ENCODE measurements around the gene STK32C.
"Not testable (repeated sequence)": the region's sequence is repeated elsewhere in the genome, so short reads cannot be mapped to it uniquely, and the experiment has no call there.

STK32C gene

DNA sequence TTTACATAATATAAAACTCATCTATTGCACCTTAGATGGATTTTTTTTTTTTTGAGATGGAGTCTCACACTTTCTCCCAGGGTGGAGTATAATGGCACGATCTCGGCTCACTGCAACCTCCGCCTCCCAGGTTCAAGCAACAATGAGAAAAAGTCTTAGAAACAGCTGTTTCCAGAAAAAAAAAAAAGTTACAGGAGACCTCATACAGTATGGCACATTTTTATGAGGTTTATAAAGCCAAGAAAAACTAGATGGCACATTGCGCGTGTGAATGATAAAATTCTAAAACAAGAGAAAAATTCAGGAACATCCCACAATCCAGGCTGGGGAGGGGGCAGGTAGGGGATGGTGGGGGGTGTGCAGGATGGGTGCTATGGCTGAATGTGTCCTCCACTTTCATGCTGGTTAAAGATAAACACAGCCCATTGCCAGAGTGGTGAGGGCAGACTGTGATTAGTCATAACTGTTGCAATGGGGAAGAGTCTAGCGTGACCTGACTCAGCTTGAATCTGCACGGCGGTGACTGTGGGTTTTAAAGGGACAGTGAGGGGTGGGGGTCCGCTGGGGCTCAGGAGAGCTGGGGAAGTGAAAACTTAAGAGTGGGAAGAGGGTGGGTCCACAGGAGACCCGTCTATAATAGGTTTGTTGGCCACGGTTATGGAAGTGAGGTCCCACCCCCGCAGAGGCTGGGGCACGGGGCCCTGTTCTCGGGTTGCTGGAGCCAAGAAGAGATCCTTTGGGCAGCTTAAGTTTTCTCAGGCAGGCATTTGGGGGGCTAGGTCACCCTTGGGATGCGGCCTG, 12.3 kb upstream of the STK32C start:
- peak; percentile 82 for FAIRE-seq

DNA sequence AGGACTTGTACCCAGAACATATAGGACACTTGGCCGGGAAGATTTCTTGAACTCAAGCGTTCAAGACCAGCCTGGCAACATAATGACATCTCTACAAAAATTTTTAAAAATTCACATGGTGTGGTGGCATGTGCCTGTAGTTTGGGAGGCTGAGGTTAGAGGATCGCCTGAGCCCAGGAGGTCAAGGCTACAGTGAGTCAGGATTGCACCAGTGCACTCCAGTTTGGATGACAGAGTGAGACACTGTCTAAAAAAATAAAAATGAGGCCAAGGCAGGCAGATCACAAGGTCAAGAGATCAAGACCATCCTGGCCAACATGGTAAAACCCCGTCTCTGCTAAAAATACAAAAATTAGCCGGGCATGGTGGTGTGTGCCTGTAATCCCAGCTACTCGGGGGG, 9.7 kb upstream of the STK32C start:
- not testable (repeated sequence) for FAIRE-seq; DNase-seq (ENCODE audit: low spot score)

More for the DNA sequence above, 12.3 kb upstream of the STK32C start:
- peak; percentile 83 for DNase-seq (ENCODE audit: low spot score)

DNA sequence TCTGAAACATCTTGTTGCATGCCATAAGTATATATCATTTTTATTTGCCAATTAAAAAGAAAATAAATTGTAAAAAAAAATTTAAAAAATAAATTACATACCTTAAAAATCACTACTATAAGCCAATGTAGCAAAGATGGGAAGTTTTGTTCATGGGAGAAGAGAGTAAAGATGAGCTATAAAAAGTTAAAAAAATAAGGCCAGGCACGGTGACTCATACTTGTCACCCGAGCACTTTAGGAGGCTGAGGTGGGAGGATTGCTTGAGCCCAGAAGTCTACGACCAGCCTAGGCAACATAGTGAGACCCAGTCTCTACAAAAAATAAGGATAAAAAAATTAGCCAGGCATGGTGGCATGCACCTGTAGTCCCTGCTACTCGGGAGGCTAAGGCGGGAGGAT, 8.4 kb upstream of the STK32C start:
- DNase-seq (ENCODE audit: low spot score) (no peak), FAIRE-seq (no peak)

DNA sequence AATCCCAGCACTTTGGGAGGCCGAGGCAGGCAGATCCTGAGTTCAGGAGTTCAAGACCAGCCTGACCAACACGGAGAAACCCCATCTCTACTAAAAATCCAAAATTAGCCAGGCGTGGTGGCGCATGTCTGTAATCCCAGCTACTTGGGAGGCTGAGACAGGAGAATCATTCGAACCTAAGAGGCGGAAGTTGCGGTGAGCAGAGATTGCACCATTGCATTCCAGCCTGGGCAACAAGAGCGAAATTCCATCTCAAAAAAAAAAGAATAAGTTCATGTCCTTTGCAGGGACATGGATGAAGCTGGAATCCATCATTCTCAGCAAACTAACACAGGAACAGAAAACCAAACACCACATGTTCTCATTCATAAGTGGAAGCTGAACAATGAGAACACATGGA, 7.1 kb upstream of the STK32C start:
- not testable (repeated sequence) for DNase-seq (ENCODE audit: low spot score); FAIRE-seq

DNA sequence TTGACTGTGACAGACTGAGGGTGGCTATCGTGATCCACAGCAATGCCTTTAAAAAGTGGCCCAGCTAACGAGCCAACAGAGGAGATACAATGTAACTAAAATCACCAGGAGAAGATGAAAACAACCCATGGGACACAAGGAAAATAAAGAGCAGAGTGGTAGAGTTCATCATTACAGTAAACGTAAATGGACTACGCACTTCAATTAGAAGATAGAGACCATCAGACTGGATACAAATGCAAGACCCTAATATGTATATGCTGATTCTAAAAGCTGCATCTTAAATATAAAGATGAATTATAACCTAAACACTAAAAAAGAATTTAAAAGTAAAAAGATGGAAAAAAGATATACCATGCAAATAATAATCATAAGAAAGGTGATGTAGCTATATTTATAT, 6.6 kb upstream of the STK32C start:
- FAIRE-seq: no peak
- no peak for DNase-seq (ENCODE audit: low spot score)

DNA sequence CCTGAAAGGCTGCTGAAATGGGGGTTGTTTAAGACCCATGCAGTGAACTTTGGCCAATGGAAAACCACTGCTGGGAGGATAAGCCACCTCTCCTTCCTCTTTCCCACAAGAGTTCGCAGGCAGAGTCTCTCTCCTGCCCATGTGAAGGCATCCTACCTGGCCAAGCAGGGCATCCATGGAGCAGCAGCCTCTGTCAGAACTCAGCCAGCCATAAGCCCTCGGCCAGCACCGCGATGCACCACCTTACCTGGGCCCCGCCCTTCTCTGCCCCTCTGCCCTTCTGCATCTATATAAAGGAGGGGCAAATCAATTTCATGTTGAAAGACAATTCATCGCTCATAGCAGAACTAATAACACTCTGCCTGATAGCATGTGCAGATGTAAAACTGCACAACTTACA, 6.1 kb upstream of the STK32C start:
- DNase-seq (ENCODE audit: low spot score): no peak
- no peak for FAIRE-seq

DNA sequence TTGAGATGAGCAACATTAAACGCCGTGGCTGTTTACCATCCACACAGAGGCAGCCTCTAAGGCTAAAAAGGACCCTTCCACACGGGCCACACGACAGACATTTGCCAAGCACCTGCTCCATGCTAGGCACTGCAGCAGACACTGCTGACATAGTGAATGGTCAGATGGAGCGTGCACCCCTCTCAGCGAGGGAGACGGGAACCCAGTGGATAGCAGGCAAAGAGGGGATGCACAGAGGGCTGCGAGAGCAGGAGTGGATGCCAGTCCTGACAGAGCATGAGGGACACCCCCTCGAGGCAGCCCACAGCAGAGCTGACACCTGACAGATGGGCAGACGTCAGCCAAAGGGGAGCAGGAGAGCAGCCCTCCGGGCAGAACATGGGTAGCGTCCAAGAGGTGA, 5.6 kb upstream of the STK32C start:
- DNase-seq (ENCODE audit: low spot score): no peak

DNA sequence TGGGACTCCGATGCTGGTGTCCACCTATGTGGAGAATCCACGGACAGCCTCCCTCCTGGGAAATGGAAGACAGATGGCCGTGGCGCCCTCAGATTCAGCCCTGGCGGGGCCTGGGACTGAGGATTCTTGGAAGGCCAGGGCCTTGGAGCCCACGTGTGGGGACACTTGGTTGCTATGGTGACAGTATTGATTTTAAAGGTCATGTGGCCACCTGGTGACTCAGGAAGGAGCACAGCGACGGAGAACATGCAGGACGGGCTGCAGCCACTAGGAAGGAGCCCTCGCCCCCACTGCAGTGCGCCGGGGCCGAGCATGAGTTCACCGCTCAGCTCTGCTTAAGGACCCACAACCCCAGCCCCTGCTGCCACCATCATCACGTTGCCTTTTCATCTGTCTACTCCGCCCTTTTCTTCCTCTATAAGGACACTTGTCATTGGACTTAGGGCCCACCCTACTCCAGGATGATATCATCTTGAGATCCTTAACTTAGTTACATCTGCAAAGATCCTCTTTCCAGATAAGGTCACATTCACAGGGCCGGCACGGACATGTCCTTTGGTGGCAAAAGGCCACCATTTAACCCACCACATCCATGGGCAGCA, 3.7 kb upstream of the STK32C start:
- FAIRE-seq (no peak), DNase-seq (ENCODE audit: low spot score) (peak; percentile 48)

More for the DNA sequence above, 5.6 kb upstream of the STK32C start:
- no peak for FAIRE-seq

DNA sequence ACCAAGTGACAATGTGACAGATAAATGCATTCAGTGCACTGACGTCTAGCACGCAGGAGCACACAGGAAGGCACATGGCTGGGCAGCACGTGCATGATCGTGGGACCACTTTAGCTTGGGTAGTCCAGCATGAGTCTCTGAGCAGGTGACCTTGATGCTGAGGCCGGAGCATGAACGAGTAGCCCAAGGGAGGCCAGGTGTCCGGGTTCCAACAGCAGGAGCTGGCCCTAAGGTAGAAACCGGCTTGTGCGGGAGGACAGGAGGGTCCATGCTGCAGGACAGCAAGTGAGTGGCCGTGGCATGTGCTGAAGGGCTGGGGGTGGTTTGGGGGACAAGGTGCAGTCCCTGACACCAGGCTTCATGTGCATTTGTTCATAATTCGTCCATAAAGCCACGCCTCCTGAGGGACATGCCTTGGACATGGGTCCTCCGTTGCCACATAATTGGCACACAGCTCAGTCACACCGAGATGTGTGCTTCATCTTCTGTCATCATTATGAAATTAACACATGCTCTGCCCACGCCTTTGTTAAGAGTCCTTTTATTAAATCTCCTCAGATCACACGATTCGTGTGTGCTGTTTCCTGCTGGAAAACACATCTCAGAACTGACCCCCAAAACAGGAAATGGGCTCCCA, 3.1 kb upstream of the STK32C start:
- DNase-seq (ENCODE audit: low spot score): no peak
- no peak for FAIRE-seq

DNA sequence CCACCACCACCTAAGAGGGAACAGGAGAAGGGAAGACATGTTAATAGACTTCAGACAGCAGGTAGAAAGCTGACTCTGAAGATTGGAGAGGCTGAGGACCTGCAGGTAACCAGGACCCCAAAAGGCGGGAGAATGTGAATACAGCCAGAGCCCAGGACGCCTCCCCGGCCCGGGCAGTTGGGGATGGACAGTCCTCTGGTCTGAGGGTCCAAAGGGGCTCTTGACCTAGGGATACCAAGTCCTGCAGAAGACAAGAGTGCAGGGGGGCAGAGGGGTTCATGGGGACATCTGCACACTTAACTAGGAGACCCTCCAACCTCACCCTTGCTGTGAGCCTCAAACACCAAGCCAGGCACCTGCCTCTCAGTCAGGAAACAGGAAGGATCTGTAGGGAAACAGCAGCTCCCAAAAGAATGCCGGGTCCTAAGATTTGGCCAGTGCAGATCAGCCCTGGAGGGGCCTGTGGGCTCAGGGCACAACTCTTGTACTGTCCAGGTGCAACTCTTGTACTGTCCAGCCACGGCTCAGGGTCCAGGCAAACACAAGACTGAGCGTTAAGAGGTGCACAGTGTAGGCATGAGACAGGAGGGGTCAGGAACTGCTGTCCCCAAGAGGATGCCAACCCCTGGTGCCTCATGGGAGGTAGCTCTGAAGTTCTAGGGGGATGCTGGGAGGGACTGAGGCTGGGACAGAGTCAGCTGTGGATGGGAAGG, 2.3 kb upstream of the STK32C start:
- DNase-seq (ENCODE audit: low spot score) (no peak), FAIRE-seq (no peak)

DNA sequence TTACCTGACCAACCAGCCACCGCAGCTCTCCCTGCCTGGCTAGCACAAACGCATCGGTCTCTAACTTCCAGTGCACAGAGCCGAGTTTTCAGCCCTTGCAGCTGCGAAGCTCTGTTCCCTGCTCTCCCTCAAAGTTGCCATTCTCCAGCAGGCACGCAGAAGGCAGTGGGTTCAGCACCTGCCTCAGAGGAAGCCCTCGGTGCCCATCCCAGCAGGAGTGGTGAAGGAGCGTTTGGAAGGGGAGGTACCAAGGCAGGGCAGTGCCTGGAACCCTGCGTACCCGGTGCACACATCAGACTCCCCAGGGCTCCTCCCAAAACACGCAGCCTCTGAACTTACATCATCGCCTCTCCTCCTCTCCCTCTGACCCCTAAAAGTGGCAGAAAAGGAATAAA, 1.7 kb upstream of the STK32C start:
- DNase-seq (ENCODE audit: low spot score) (no peak), FAIRE-seq (no peak)

DNA sequence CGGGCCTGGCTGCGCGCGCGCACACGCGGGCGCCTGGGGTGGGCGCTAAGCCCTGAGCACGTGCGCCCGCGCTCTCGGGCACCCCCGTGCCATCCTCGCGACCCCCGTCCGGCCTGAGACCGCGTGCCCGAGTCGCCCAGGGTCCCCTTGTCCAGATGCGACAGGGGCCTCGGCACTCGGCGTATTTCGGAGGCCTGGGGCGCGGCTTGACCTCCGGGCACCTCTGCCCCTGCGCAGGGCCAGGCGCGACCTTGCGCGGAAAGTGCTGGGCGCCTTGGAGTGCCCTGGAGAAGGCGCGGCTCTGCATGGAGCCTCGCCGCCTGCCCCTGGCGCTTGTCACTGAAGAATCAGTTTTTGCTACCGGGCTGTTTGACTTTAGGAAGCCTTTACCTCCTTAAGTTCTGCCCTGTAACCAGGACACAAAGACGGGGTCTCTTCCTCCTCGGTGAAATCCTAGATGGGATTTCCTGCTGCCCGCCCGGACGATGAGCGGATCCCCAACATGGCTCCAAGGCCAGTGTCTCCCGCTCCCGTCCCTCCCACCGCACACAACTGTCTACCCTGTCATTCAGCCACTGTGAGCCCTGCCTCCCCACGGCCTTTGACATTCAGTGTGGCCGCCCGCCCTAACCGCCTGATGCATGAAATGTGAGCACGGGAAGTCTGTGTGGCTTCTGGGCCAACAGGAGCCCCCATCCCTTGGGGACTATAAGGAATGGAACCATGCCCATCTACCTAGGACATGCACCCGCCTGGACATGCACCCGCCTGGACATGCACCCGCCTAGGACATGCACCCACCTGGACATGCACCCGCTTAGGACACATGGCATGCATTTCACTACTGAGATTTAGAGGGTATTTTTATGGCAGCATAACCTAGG, 1.1 kb upstream of the STK32C start:
- no peak for FAIRE-seq
- DNase-seq (ENCODE audit: low spot score): no peak

DNA sequence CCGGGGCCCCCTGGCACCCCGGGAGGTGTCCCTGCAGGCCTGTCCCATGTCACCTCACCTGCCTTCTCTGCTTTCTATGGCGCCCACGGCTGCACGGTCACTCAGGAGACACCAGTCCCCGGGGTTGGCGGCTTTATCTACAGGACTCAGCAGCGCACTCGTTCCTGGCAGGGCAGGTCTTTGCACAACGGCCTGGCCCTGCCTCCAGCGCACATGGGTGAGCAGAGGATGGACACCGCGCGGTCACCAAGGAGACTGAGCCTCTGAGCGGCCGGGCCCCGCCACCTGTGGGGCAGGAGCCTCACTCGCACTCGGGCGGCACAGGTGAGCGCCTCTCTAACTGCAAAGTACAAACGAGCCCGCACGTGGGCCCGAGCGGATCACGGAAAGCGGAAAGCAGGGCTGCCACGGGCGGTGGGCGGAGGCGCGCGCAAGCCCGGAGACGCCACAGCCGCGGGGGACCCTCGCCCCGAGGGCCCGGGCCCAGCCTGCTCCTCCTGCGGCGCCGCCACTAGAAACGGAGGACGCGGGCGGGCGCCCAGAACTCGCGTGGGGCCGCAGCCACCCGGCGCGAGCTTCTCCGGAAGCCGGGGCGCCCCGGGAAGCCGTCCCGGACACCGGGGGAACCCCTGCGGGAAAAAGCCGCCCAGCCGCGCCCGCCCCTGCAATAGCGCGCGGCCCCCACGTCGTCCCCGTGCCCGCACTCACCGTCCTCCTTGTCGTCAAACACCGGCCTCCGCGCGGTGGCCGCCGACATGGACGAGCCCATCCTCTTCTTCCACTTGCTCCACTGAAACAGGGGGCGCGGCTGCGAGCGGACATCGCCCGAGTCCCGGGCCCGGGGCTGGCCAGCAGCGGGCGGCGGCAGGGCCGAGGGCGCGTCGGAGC, 642 bp downstream of the STK32C start:
- FAIRE-seq: no peak

DNA sequence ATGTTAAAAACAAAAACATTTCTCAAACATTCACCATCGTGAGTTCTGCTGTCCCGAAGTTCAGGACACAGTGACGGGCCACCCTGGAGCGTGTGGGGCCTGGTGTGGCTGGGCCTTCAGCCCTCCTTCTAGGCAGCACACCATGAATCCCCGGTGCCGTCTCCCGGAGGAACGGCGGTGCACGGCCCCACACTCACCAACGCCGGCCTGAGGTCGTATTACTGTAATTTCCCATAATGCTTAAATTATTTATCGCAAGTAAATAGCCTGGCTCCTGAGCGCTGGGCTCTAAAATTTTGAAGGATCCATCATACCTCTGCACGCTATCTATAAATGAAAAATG, 1.4 kb downstream of the STK32C start:
- no peak for DNase-seq (ENCODE audit: low spot score)
- FAIRE-seq: no peak

More for the DNA sequence above, 642 bp downstream of the STK32C start:
- DNase-seq (ENCODE audit: low spot score): no peak

DNA sequence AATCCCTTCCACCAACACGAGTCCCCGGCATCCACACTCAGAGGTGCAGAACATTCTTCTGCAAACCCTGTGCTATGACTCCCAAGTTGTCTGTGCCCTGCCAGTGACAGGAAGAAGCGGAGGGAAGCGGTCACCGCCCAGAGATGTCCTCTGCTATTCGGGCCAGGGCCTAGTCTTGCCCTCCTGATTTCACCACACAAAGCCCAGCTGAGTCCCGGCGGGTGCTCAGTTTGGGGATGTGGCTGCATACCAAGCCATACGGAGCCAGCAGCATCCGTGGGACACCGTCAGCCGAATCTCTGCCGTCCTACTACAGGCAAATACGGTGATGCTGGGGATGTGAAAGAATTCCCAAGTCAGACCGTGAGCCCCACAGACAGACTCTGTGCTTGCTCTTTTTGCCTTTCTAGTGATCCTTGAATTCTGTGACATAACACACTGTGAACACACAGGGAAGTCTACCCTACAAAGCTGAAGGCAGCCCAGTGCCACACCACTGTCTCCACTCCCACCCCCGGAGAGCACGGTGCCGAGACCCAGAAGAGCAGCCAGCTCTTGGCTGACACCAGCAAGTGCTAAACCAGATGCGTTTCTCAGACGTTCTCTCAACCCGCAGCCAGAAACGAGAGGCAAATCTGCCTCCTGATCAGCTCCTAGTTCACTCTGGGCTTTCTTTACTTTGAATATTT, 2.0 kb downstream of the STK32C start:
- DNase-seq (ENCODE audit: low spot score) (no peak), FAIRE-seq (no peak)

DNA sequence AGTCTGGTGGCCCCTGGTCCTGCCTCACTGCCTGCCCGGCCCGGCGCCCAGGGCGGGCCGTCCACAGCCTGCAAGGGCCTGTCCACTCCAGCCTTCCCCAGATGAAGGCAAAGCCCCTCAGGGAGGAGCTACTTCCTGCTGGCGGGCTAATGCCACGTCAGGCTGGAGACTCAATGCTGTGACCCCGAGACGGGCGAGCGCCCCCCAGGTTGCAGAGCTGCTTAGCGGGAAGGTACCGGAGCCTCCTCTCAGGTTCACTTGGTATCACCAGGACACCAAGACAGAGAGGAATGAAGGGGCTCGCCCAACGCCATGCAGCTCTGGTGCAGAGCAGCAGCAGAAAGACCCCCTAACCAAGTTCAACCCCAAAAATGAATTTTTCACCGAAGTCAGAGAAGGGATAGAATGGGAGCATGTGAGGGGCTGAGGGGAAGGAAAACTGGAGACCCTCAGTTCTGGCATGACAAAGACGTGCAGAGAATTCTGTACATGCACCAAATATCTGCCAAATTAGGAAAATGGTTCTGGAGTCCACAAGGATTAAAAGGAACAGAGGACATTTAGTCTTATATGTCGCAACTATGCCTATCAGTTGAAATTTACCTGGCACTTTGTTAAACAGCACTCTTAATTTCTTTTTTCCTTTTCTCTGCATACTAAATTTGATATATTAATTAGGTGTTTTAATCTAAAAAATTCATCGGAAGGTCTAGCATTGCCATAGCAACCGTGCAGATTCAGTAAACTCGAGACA, 2.8 kb downstream of the STK32C start:
- no peak for FAIRE-seq
- DNase-seq (ENCODE audit: low spot score): no peak

DNA sequence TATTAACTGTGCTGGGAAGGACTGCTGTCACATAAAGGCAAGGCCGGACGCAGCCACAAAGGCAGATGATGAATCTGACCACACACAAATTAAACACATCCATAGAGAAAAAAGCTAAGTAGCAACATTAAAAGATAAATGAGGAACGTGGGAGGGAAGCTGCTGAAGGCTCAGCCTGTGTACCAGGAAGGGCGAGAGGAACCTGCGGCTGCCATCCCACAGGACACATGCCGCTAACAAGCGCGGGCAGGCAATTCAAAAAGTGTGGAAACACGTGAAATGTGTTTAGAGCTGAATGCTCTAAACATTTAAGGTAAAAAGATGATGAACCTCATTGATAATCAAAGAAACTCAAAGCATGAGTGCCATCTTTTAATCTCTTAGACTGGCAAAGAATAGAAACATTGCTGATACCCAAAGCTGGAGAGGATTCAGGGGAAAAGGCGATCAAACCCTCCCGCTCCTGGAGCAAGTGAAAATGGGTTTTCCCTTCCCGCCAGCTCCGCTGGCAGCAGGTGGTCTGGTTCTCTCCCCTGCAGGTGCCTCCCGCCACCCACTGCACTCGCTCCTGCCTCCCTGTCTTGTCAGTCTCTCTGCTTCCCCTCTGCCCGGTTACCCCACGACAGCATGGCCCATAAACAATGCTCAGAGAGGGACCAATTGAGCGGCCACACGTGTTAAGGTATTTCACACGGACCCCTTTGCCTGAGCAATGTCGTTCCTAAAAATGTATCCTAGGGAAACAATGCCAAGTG, 4.2 kb downstream of the STK32C start:
- no peak for FAIRE-seq

More for the DNA sequence above, 4.2 kb downstream of the STK32C start:
- no peak for DNase-seq (ENCODE audit: low spot score)
